Esophagus squamous epithelium (tissue), 5 donors: ENCODE measurements around the gene SLC35E1. TPM values are rescaled to one million over a fixed set of nuclear protein-coding genes. Genes with fewer than 3 reads are reported as not detected.

ENCODE experiments used
- DNase-seq: peaks from one replicate; lab custom pipeline; 2025; lab: John Stamatoyannopoulos, UW
- H3K27ac ChIP-seq, 4 donors: fragments of 200-600 bp; sonication (generic); one replicate each; pipeline ENCODE4 v1.5.1; 2016 to 2019; ENCODE audit warnings: mild to moderate bottlenecking in 1 of 4
- H3K27me3 ChIP-seq, 4 donors: fragments of 200-600 bp; sonication (generic); 1 replicate in 3 of 4; 2 replicates in 1 of 4; pipeline versions ENCODE4 v1.5.1 to v1.6.0; 2017 to 2021; ENCODE audit warnings: antibody characterized with exemption in 1 of 4
- H3K36me3 ChIP-seq, 3 donors: fragments of 200-600 bp; sonication (generic); one replicate each; pipeline ENCODE4 v1.5.1; 2016 to 2019
- H3K4me1 ChIP-seq, 3 donors: fragments of 200-600 bp; sonication (generic); one replicate each; pipeline ENCODE4 v1.5.1; 2017 to 2019
- H3K4me3 ChIP-seq, 4 donors: fragments of 200-600 bp; sonication (generic); 1 replicate in 3 of 4; 2 replicates in 1 of 4; pipeline ENCODE4 v1.5.1; 2016 to 2019; ENCODE audit warnings: mild to moderate bottlenecking in 2 of 4, moderate library complexity in 1 of 4
- H3K9me3 ChIP-seq, 3 donors: fragments of 200-600 bp; sonication (generic); one replicate each; pipeline ENCODE4 v1.5.1; 2016 to 2019
- POLR2A ChIP-seq, 4 donors: fragments of 450-650 bp; IDR thresholded peaks; one replicate each; pipeline ENCODE4 v1.6.1; 2017; ENCODE audit warnings: antibody characterized with exemption in 4 of 4, mild to moderate bottlenecking in 4 of 4, moderate library complexity in 3 of 4
- WGBS, 2 donors: methylation state at CpG; one replicate each; pipeline ENCODE4 v1.1.5; 2018; 5-methylcytosine and 5-hydroxymethylcytosine counted together
- intact Hi-C: fragments of 100-400 bp; cut with DNase I; formaldehyde crosslinking; loops from one replicate; pipeline ENCODE4 v1.15.0; 2022
- total RNA-seq, 4 donors: library from RNA; depleted of rRNA; stranded (reverse); fragments of >200 nt; gene quantifications; one replicate each; pipeline ENCODE4 v1.1.0, GENCODE V29; 2016
- TF ChIP-seq, protein P1 (sequence below), 6 experiments: fragments of 450-650 bp in 4 of 6; fragments of 200-600 bp in 2 of 6; sonication (generic) in 2 of 6; IDR thresholded peaks; one replicate each; pipeline ENCODE4 v1.5.1; 2016 to 2019; ENCODE audit warnings: antibody characterized with exemption in 6 of 6, mild to moderate bottlenecking in 4 of 6, moderate library complexity in 4 of 6
- donor health status: DM: yes; HTN: yes; CAD: no.

Gene SLC35E1
- total RNA-seq, 4 donors from 2014 or later = 22.6 to 29.4 (median 25.3) TPM

DNA sequence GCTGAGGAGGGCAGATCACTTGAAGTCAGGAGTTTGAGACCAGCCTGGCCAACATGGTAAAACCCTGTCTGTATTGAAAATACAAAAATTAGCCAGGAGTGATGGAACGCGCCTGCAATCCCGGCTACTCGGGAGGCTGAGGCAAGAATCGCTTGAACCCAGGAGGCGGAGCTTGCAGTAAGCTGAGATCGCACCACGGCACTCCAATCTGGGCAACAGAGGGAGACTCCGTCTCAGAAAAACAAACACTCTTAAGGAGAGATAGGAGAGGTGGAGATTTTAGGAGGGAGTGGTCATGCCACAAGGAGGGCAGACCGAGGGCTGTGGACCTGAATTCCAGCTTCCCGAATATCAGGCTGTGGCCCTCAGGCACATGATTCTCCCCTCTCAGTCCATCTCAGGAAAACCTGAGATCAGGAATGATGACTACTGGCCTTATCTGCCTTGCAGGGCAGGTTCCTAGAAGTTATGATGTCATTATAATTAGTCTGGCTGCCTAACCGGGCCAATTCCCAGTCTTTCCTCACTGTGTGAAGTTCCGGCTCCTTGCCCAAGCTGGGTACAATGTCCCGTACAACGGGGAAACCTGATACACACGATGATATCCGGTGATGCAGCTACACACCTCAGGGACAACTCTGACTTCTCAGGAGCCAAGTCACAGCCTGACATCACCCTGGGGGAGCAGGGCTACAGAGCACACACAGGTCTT lies 2.5 kb downstream of the SLC35E1 start:
- peaks cover 7 to 54% (median 24%) of the 10 kb centered on the region in 3 donors for H3K36me3 ChIP-seq
- H3K4me3 ChIP-seq = no peak overlapping the region
- DNase-seq = no peak
- intact Hi-C loops = loop anchor here (10.0 kb wide), 1 partner anchor 55 kb away; the partner anchor contains the start of gene MED26
- no peaks in the 10 kb centered on the region for H3K27me3 ChIP-seq
- WGBS, 2 donors = 87 to 90% methylated on average over 17 of the region's 17 CpGs
- peaks cover 15 to 56% (median 36%) of the 10 kb centered on the region in 3 donors for H3K4me1 ChIP-seq
- H3K27ac ChIP-seq = no peak overlapping the region
- TF ChIP-seq POLR2A (IDR thresholded peaks at IDR 0.05) = no peak
- TF ChIP-seq, protein P1, sequence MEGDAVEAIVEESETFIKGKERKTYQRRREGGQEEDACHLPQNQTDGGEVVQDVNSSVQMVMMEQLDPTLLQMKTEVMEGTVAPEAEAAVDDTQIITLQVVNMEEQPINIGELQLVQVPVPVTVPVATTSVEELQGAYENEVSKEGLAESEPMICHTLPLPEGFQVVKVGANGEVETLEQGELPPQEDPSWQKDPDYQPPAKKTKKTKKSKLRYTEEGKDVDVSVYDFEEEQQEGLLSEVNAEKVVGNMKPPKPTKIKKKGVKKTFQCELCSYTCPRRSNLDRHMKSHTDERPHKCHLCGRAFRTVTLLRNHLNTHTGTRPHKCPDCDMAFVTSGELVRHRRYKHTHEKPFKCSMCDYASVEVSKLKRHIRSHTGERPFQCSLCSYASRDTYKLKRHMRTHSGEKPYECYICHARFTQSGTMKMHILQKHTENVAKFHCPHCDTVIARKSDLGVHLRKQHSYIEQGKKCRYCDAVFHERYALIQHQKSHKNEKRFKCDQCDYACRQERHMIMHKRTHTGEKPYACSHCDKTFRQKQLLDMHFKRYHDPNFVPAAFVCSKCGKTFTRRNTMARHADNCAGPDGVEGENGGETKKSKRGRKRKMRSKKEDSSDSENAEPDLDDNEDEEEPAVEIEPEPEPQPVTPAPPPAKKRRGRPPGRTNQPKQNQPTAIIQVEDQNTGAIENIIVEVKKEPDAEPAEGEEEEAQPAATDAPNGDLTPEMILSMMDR (IDR thresholded peaks at IDR 0.05) = no peak
- no peaks in the 10 kb centered on the region for H3K9me3 ChIP-seq

DNA sequence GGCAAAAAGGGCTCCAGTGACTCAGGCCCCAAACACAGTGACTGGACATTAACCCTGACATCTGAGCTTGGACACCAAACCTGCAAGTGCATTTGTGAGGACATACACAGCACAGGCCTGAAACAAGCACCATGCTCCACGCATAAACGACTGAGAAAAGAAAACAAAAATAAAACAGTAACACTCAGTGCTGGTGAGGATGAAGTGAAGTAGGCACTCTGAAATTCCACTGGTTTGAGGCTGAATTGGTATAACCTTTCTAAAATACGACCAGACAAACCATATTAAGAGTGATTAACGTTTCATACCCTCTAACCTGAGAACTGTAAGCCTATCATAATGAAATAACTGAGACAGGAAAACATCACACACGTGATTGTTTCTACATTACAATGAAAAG lies 5.5 kb downstream of the SLC35E1 start:
- H3K9me3 ChIP-seq = no peaks in the 10 kb centered on the region
- WGBS, 2 donors = 90 to 95% methylated on average over 5 of the region's 5 CpGs
- no peaks in the 10 kb centered on the region for H3K27me3 ChIP-seq
- TF ChIP-seq POLR2A (IDR thresholded peaks at IDR 0.05) = no peak
- TF ChIP-seq, protein P1 (IDR thresholded peaks at IDR 0.05) = no peak
- peaks cover 15 to 85% (median 44%) of the 10 kb centered on the region in 3 donors for H3K36me3 ChIP-seq
- no peak overlapping the region for H3K4me3 ChIP-seq
- peak overlapping the region in 2 of 4 donors; percentile 59 to 65 for H3K27ac ChIP-seq
- peaks cover 6 to 33% (median 20%) of the 10 kb centered on the region in 3 donors for H3K4me1 ChIP-seq
- no peak for DNase-seq
- intact Hi-C loops = no loop called here

DNA sequence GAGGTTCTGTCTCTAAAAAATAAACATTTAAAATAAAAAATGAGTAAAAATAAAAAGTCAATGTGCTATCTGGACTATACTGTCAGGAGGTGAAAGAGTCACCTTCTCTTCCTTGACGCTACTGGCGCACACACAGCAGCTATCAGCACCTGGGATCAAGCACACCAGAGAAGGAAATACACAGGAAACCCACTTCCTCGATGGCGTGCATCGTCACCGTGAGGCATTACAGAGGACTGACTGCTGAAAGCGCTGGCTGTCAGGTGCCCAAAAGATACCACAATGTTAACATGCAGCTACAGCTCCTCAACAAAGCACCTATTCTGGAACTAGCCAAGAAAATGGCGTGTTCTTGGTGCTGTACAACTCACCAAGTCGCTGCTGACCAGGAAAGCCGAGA lies 6.1 kb downstream of the SLC35E1 start:
- Histone ChIP-seq H3K9me3 (no peaks in the 10 kb centered on the region), H3K36me3 (peaks cover 15 to 90% (median 49%) of the 10 kb centered on the region in 3 donors), H3K4me3 (no peak overlapping the region), H3K4me1 (peaks cover 2 to 27% (median 15%) of the 10 kb centered on the region in 3 donors), H3K27me3 (no peaks in the 10 kb centered on the region), H3K27ac (peak overlapping the region in 3 of 4 donors; percentile 50 to 65 (median 59))
- TF ChIP-seq POLR2A (IDR thresholded peaks at IDR 0.05) = peak in 1 of 4 donors; percentile 20
- TF ChIP-seq, protein P1 (IDR thresholded peaks at IDR 0.05) = no peak
- intact Hi-C loops = no loop called here
- 70 to 79% methylated on average over 10 of the region's 10 CpGs for WGBS, 2 donors
- DNase-seq = no peak

DNA sequence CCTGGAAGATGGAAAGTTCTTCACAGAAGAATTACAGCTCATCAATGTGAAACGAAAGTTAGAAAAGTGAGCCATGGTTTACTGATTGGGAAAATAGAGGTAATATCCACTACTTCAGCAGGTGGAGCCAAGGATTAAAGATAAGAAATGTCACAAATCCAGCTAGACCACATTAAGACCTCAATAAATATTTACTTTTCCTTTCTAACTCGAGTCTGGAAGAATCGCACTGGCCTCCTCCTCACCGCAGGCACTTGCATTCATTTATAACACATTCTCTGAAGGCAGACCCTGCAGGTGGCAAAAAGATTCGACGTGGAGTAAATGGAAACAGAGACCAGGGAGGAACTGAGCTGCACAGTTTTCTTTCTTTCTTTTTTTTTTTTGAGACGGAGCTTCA lies 7.4 kb downstream of the SLC35E1 start:
- H3K9me3 ChIP-seq = no peaks in the 10 kb centered on the region
- intact Hi-C loops = no loop called here
- no peak for TF ChIP-seq POLR2A (IDR thresholded peaks at IDR 0.05)
- TF ChIP-seq, protein P1 (IDR thresholded peaks at IDR 0.05) = no peak
- H3K27me3 ChIP-seq = no peaks in the 10 kb centered on the region
- H3K4me3 ChIP-seq = no peak overlapping the region
- no peak for DNase-seq
- WGBS, 2 donors = 77 to 79% methylated on average over 7 of the region's 7 CpGs
- H3K4me1 ChIP-seq = peaks cover 0 to 14% (median 6%) of the 10 kb centered on the region in 3 donors
- no peak overlapping the region for H3K27ac ChIP-seq
- H3K36me3 ChIP-seq = peaks cover 15 to 100% (median 45%) of the 10 kb centered on the region in 3 donors

DNA sequence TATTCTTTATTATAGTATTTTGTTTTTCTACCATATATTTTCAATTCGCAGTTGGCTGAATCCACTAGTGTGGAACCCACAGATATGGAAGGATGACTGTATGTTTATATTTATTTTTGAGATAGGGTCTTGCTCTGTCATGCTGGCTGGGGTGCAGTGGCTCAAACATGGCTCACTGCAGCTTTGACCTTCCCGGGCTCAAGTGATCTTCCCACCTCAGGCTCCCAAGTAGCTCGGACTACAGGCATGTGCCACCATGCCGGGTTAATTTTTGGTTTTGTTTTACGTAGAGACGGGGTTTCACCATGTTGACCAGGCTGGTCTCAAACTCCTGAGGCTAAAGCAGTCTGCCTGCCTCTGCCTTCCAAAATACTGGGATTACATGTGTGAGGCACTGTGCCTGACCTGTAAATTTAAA lies 9.6 kb downstream of the SLC35E1 start:
- H3K36me3 ChIP-seq = peaks cover 15 to 100% (median 39%) of the 10 kb centered on the region in 3 donors
- DNase-seq = no peak
- H3K9me3 ChIP-seq = no peaks in the 10 kb centered on the region
- no peak overlapping the region for H3K27ac ChIP-seq
- H3K4me1 ChIP-seq = no peaks in the 10 kb centered on the region
- 89 to 93% methylated on average over 6 of the region's 6 CpGs for WGBS, 2 donors
- H3K4me3 ChIP-seq = no peak overlapping the region
- H3K27me3 ChIP-seq = no peaks in the 10 kb centered on the region
- intact Hi-C loops = no loop called here
- TF ChIP-seq, protein P1 (IDR thresholded peaks at IDR 0.05) = no peak
